Thymus (tissue), 11 donors: ENCODE measurements around the gene DMKN. TPM values are rescaled to one million over a fixed set of nuclear protein-coding genes. Genes with fewer than 3 reads are reported as not detected.
"Not testable (repeated sequence)": the region's sequence is repeated elsewhere in the genome, so short reads cannot be mapped to it uniquely, and the experiment has no call there.

Experiments used
- DNase-seq, 9 donors: peaks; one replicate each; pipeline ENCODE4 v3.0.0-alpha.2; 2013; ENCODE audit warnings: low spot score in 9 of 9, low read depth in 6 of 9, missing footprints in 1 of 9
- H3K27ac ChIP-seq, 2 donors: one replicate each; pipeline ENCODE4 v1.5.1; 2013; ENCODE audit warnings: control low read depth in 1 of 2, low read depth in 1 of 2, low read length in 1 of 2, mild to moderate bottlenecking in 1 of 2, moderate library complexity in 1 of 2
- H3K27me3 ChIP-seq, 2 donors: one replicate each; pipeline ENCODE4 v1.5.1; 2013; ENCODE audit warnings: low read length in 1 of 2; ENCODE audit not compliant: control insufficient read depth in 2 of 2, insufficient read depth in 1 of 2
- H3K36me3 ChIP-seq, 2 donors: one replicate each; pipeline ENCODE4 v1.5.1; 2013; ENCODE audit warnings: low read length in 1 of 2, mild to moderate bottlenecking in 1 of 2, moderate library complexity in 1 of 2; ENCODE audit not compliant: control insufficient read depth in 2 of 2, insufficient read depth in 2 of 2
- H3K4me1 ChIP-seq, 2 donors: one replicate each; pipeline ENCODE4 v1.5.1; 2013; ENCODE audit warnings: low read length in 2 of 2; ENCODE audit not compliant: control insufficient read depth in 2 of 2, insufficient read depth in 2 of 2
- H3K4me3 ChIP-seq, 2 donors: one replicate each; pipeline ENCODE4 v1.5.1; 2013; ENCODE audit warnings: low read length in 2 of 2, control low read depth in 1 of 2, mild to moderate bottlenecking in 1 of 2
- H3K9me3 ChIP-seq, 2 donors: one replicate each; pipeline ENCODE4 v1.5.1; 2013; ENCODE audit warnings: low read length in 1 of 2, mild to moderate bottlenecking in 1 of 2; ENCODE audit not compliant: control insufficient read depth in 2 of 2, insufficient read depth in 1 of 2
- WGBS: extraction: QIAGEN DNeasy Blood & Tissue Kit; methylation state at CpG from one replicate; pipeline ENCODE4 v1.1.7; 2013; 5-methylcytosine and 5-hydroxymethylcytosine counted together
- polyA plus RNA-seq: library from polyadenylated mRNA; stranded (reverse); fragments of 200-250 nt; gene quantifications from one replicate; pipeline ENCODE4 v1.2.3, GENCODE V29; 2013
- total RNA-seq: library from RNA; stranded (reverse); fragments of 120-200 nt; gene quantifications from one replicate; pipeline ENCODE4 v1.2.4, GENCODE V29; 2013
- donor health status: healthy.

DMKN gene
- total and polyA plus RNA-seq, 2 donors = 23.2 to 175 TPM

DNA sequence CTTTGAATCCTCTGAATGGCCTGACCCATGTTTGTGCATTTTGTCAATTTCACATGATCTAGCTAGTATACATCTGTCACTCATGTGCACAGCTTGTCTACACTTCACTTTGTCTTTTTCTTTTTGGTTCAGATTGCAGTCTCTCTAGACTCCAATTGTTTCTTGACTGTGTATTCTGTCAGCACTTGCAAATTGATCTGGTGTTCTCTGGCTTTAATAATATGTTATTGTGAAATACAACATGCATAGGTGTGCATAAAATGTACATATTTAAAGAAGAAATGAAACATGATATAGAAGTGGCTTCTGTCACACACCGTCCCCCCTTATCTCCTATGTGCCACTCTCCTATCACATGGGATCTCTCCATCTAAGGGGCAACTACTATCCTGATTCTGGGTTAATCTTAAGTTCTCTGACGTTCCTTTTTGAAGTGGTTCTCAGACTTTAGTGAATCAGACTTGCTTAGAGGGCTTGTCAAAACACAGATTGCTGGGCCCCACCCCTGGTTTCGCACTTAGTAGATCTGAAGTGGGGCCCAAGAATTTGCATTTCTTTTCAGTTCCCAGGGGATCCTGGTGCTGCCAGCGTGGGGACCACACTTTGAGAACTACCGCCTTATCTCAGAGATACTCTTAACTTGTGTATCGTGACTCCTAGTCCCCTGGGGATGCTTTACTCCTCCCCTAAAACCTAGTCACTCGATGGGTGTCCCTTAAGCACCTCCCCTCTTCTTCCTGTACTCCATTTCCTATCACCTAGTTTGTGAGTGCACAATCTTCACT lies 29.0 kb downstream of the DMKN start:
- Histone ChIP-seq H3K27me3 (peaks cover 0 to 15% of the 10 kb centered on the region in 2 donors), H3K27ac (no peak overlapping the region), H3K36me3 (no peaks in the 10 kb centered on the region), H3K4me3 (no peak overlapping the region), H3K4me1 (no peaks in the 10 kb centered on the region), H3K9me3 (no peaks in the 10 kb centered on the region)
- WGBS = 73% methylated on average over 7 of the region's 7 CpGs
- DNase-seq = no peak

DNA sequence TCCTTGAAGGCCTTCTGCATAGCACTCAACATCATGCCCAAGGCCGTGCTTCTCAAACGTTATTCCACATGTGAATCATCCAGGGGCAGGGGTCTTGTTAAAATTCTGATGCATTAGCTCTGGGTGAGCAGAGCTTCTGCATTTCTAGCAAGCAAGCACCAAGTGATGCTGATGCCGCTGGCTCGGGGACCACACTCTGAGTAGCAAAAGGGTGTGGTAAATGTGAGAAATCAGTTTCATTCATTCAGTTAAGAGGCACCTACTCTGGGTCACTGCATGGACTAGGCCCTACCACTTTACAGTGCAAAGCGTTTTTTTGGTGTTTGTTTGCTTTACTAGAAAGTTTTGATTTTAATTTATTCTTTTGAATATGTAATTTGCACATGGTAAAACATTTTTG lies 30.4 kb downstream of the DMKN start:
- no peak overlapping the region for H3K4me3 ChIP-seq
- no peaks in the 10 kb centered on the region for H3K36me3 ChIP-seq
- no peaks in the 10 kb centered on the region for H3K4me1 ChIP-seq
- 90% methylated on average over 5 of the region's 5 CpGs for WGBS
- no peak for DNase-seq
- no peak overlapping the region for H3K27ac ChIP-seq
- H3K9me3 ChIP-seq = no peaks in the 10 kb centered on the region
- peaks cover 0 to 3% of the 10 kb centered on the region in 2 donors for H3K27me3 ChIP-seq

- WGBS = 93% methylated on average over 21 of the region's 21 CpGs
- H3K9me3 ChIP-seq = no peaks in the 10 kb centered on the region
- H3K4me1 ChIP-seq = no peaks in the 10 kb centered on the region
- no peak for DNase-seq
- H3K4me3 ChIP-seq = no peak overlapping the region
- no peaks in the 10 kb centered on the region for H3K36me3 ChIP-seq
- no peaks in the 10 kb centered on the region for H3K27me3 ChIP-seq
- H3K27ac ChIP-seq = no peak overlapping the region
Observed at GRCh38 chr19:35478794-35479677, 34.4 kb downstream of the DMKN start.

GRCh38 chr19:35476149-35476548 lies 37.3 kb downstream of the DMKN start:
- H3K4me3 ChIP-seq = no peak overlapping the region
- no peaks in the 10 kb centered on the region for H3K4me1 ChIP-seq
- no peaks in the 10 kb centered on the region for H3K27me3 ChIP-seq
- H3K27ac ChIP-seq = no peak overlapping the region
- no peaks in the 10 kb centered on the region for H3K9me3 ChIP-seq
- DNase-seq = no peak
- H3K36me3 ChIP-seq = no peaks in the 10 kb centered on the region
- 72% methylated on average over 4 of the region's 4 CpGs for WGBS

DNA sequence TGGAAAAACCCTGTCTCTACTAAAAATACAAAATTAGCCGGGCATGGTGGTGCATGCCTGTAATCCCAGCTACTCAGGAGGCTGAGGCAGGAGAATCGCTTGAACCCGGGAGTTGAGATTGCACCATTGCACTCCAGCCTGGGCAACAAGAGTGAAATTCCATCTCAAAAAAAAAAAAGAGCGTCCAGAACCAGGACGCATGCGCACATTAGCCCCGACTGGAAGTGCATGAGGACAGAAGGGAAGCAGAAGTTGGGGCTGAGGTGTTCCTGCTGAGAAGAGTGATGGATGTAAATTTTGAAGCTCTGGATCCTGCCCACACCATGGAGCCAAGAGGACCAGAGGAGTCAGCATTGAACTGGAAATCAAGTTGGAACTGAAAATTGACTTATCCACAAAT lies 38.9 kb downstream of the DMKN start:
- H3K36me3 ChIP-seq, H3K9me3 ChIP-seq, H3K27ac ChIP-seq, H3K27me3 ChIP-seq, H3K4me3 ChIP-seq, H3K4me1 ChIP-seq, DNase-seq: not testable (repeated sequence)
- WGBS = 87% methylated on average over 7 of the region's 7 CpGs

GRCh38 chr19:35474104-35474503 lies 39.3 kb downstream of the DMKN start:
- no peak overlapping the region for H3K4me3 ChIP-seq
- H3K27me3 ChIP-seq = no peaks in the 10 kb centered on the region
- no peak overlapping the region for H3K27ac ChIP-seq
- DNase-seq = no peak
- WGBS = 97% methylated on average over 14 of the region's 14 CpGs
- no peaks in the 10 kb centered on the region for H3K9me3 ChIP-seq
- no peaks in the 10 kb centered on the region for H3K36me3 ChIP-seq
- H3K4me1 ChIP-seq = no peaks in the 10 kb centered on the region

GRCh38 chr19:35471946-35472345 lies 41.5 kb downstream of the DMKN start:
- DNase-seq = no peak
- Histone ChIP-seq H3K36me3 (no peaks in the 10 kb centered on the region), H3K4me3 (no peak overlapping the region), H3K27me3 (no peaks in the 10 kb centered on the region), H3K9me3 (no peaks in the 10 kb centered on the region), H3K4me1 (no peaks in the 10 kb centered on the region), H3K27ac (no peak overlapping the region)
- WGBS = 90% methylated on average over 8 of the region's 8 CpGs

DNA sequence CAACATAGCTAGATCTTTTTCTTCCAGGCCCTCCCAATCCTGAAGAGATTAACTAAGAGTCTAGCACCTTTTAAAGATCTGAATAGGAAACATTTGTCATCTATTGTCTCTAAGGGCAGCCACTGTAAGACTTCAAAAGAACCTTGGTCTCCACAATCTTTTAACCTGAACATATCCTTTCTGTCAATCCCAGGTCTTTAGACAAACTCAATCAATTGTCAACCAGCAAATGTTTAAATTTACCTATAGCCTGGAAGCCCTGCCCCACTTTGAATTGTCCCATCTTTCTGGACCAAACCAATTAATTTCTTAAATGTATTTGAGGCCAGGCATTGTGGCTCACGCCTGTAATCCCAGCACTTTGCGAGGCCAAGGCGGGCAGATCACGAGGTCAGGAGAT lies 42.4 kb downstream of the DMKN start:
- 96% methylated on average over 4 of the region's 4 CpGs for WGBS
- not testable (repeated sequence) for H3K9me3 ChIP-seq, H3K27ac ChIP-seq, H3K36me3 ChIP-seq, H3K27me3 ChIP-seq, DNase-seq, H3K4me1 ChIP-seq, H3K4me3 ChIP-seq

DNA sequence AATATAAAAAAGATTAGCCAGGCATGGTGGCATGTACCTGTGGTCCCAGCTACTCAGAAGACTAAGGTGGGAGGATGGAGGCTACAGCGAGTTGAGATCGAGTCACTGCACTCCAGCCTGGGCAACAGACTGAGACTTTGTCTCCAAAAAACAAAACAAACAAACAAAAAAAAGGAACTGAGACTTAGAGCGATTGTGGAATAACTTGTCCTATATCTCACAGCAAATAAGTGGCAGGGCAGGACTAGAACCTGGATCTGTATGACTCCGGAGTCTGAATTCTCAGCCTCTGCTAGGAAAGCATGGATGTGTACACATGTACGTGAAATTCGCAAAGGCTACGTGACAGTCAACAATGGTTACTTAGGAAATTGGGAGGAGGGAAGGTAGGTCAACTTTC lies 43.3 kb downstream of the DMKN start:
- 96% methylated on average over 7 of the region's 7 CpGs for WGBS
- Histone ChIP-seq H3K27ac (no peak overlapping the region), H3K4me1 (no peaks in the 10 kb centered on the region), H3K36me3 (no peaks in the 10 kb centered on the region), H3K4me3 (no peak overlapping the region), H3K27me3 (no peaks in the 10 kb centered on the region), H3K9me3 (no peaks in the 10 kb centered on the region)
- DNase-seq = no peak
